ENCODE data around the gene S100A9. TPM values are rescaled to one million over a fixed set of nuclear protein-coding genes. Genes with fewer than 3 reads are reported as not detected.

Gene S100A9
- total and polyA plus RNA-seq, 4 donors, result 35.0 to 603 (median 158) TPM

- Histone ChIP-seq H3K27me3 (ENCODE audit: control insufficient read depth in 4 of 4, insufficient read depth in 4 of 4, low read length in 3 of 4) (no peaks in the 10 kb centered on the region), H3K36me3 (ENCODE audit: control insufficient read depth in 4 of 4, insufficient read depth in 3 of 4, low read depth in 1 of 4, low read length in 3 of 4) (no peaks in the 10 kb centered on the region), H3K4me3 (ENCODE audit: low read depth in 1 of 3, low read length in 3 of 3) (no peak overlapping the region), H3K27ac (ENCODE audit: low read depth in 1 of 2, low read length in 2 of 2) (no peak overlapping the region), H3K9me3 (ENCODE audit: control insufficient read depth in 4 of 4, low read length in 3 of 4) (no peaks in the 10 kb centered on the region), H3K4me1 (ENCODE audit: control insufficient read depth in 4 of 4, insufficient read depth in 4 of 4, low read length in 3 of 4) (no peaks in the 10 kb centered on the region), H3K9ac (ENCODE audit: low read depth in 1 of 2, low read length in 2 of 2) (no peak overlapping the region)
- 70% methylated on average over 2 of the region's 2 CpGs for WGBS
- no peak for DNase-seq (ENCODE audit: low spot score)
- no peak for TF ChIP-seq YY1 (IDR thresholded peaks at IDR 0.05)
Measured at GRCh38 chr1:153309441-153309840, 48.2 kb upstream of the S100A9 start.

GRCh38 chr1:153310526-153310925 is 47.1 kb upstream of the S100A9 start:
- Histone ChIP-seq H3K9ac (ENCODE audit: low read depth in 1 of 2, low read length in 2 of 2) (no peak overlapping the region), H3K4me3 (ENCODE audit: low read depth in 1 of 3, low read length in 3 of 3) (no peak overlapping the region), H3K27me3 (ENCODE audit: control insufficient read depth in 4 of 4, insufficient read depth in 4 of 4, low read length in 3 of 4) (no peaks in the 10 kb centered on the region), H3K4me1 (ENCODE audit: control insufficient read depth in 4 of 4, insufficient read depth in 4 of 4, low read length in 3 of 4) (no peaks in the 10 kb centered on the region), H3K27ac (ENCODE audit: low read depth in 1 of 2, low read length in 2 of 2) (no peak overlapping the region), H3K36me3 (ENCODE audit: control insufficient read depth in 4 of 4, insufficient read depth in 3 of 4, low read depth in 1 of 4, low read length in 3 of 4) (no peaks in the 10 kb centered on the region), H3K9me3 (ENCODE audit: control insufficient read depth in 4 of 4, low read length in 3 of 4) (no peaks in the 10 kb centered on the region)
- no peak for DNase-seq (ENCODE audit: low spot score)
- 77% methylated on average over 7 of the region's 7 CpGs for WGBS
- no peak for TF ChIP-seq YY1 (IDR thresholded peaks at IDR 0.05)
- TF ChIP-seq ZBTB33 (IDR thresholded peaks at IDR 0.05), result no peak
- no peak for TF ChIP-seq REST (IDR thresholded peaks at IDR 0.05)
- no peak for TF ChIP-seq ATF3 (IDR thresholded peaks at IDR 0.05)
- TF ChIP-seq NR2F2 (IDR thresholded peaks at IDR 0.05), result no peak
- TF ChIP-seq GABPA (IDR thresholded peaks at IDR 0.05 in 1 of 2, conservative IDR thresholded peaks at IDR 0.05 in 1 of 2), result no peak
- no peak for TF ChIP-seq CTCF (IDR thresholded peaks at IDR 0.05; ENCODE audit: low read depth, low read length, missing input control)
- no peak for TF ChIP-seq HNF4A (conservative IDR thresholded peaks at IDR 0.05)
- no peak for TF ChIP-seq FOXA2 (IDR thresholded peaks at IDR 0.05)
- TF ChIP-seq JUND (IDR thresholded peaks at IDR 0.05), result no peak
- TF ChIP-seq HNF4G (IDR thresholded peaks at IDR 0.05), result no peak
- no peak for TF ChIP-seq SP1 (IDR thresholded peaks at IDR 0.05)
- TF ChIP-seq FOXA1 (IDR thresholded peaks at IDR 0.05), result no peak
- no peak for TF ChIP-seq MAX (IDR thresholded peaks at IDR 0.05)
- no peak for TF ChIP-seq RAD21 (IDR thresholded peaks at IDR 0.05)
- TF ChIP-seq RXRA (IDR thresholded peaks at IDR 0.05), result no peak
- no peak for TF ChIP-seq TAF1 (conservative IDR thresholded peaks at IDR 0.05)
